ENCODE data around the gene CCDC14.

DNA sequence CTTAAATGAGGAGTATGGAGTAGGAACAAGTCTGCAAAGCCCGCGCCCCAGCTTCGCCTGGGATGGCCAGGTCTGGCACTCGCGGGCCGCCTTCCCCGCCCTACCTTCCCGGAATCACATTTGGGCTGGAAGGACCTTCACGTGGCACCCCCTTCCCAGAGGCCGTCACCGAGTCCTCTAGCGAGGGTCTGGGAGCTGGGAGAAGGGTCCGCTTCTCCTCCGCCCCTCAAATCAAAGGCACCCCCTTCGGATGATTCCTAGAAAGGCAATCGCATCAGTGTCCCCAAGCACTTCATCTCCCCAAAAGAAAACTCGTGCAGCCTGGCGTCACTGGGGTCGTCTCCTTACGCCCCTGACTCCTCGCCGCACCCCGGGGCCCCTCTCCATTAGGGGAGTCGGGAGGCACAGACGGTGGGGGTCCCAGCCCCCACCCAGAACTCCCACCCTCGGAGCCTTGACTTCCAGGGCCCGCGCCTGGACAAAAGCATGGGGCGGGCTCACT lies 77.3 kb downstream of the CCDC14 start:
- TF ChIP-seq, protein P1, sequence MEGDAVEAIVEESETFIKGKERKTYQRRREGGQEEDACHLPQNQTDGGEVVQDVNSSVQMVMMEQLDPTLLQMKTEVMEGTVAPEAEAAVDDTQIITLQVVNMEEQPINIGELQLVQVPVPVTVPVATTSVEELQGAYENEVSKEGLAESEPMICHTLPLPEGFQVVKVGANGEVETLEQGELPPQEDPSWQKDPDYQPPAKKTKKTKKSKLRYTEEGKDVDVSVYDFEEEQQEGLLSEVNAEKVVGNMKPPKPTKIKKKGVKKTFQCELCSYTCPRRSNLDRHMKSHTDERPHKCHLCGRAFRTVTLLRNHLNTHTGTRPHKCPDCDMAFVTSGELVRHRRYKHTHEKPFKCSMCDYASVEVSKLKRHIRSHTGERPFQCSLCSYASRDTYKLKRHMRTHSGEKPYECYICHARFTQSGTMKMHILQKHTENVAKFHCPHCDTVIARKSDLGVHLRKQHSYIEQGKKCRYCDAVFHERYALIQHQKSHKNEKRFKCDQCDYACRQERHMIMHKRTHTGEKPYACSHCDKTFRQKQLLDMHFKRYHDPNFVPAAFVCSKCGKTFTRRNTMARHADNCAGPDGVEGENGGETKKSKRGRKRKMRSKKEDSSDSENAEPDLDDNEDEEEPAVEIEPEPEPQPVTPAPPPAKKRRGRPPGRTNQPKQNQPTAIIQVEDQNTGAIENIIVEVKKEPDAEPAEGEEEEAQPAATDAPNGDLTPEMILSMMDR (conservative IDR thresholded peaks at IDR 0.05) = no peak
- no peak for TF ChIP-seq EZH2 (IDR thresholded peaks at IDR 0.05; ENCODE audit: low read depth)

Data from PC-9 (cell line).